GM12878 (cell line): ENCODE measurements around the gene C1QL1.

Experiments used
- POLR2A ChIP-seq: IDR thresholded peaks from 2 replicates; pipeline ENCODE4 v1.6.1; 2011; ENCODE audit warnings: low read depth, mild to moderate bottlenecking, low read length
- TF ChIP-seq, protein P1 (sequence below): IDR thresholded peaks from 2 replicates; pipeline ENCODE4 v1.6.1; 2011; ENCODE audit warnings: low read depth, low read length, improper control_type of control experiment, borderline replicate concordance

DNA sequence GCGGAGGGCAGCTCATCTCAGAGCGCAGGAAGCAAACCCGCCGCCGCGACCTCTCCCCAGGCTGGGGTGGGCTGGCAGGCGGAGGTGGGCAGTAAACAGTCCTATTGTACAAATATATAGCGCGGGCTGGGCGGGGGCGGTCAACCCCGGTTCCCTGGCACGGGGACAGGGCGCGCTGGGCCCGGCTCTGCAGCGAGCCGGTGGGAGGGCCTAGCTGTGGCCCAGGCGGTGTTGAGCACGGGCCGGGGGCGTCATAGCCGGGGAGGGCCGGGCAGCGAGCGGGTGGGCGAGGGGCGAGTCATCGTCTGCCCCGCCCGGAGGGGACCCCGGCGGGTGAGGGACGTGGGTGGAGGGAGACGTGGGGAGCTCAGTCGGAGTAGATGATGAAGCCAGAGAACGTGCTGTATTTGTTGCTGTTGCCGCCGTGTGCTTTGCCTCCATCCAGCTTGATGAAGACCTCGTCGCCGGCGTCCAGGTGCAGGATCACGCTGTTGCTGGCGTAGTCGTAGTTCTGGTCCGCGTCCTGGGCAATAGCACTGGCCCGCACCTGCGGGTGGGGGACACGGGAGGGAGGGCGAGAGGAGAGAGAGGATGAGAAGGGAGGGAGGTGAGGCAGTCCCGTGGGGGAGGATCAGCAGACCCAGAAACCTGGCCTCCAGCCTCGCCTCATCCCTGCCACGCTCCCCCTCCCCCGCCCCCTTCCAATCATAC is 8.1 kb downstream of the C1QL1 start:
- TF ChIP-seq, protein P1, sequence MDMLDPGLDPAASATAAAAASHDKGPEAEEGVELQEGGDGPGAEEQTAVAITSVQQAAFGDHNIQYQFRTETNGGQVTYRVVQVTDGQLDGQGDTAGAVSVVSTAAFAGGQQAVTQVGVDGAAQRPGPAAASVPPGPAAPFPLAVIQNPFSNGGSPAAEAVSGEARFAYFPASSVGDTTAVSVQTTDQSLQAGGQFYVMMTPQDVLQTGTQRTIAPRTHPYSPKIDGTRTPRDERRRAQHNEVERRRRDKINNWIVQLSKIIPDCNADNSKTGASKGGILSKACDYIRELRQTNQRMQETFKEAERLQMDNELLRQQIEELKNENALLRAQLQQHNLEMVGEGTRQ: no peak
- no peak for TF ChIP-seq POLR2A
